Cardiac septum (tissue), 1 donor: ENCODE data around the gene TAAR9. TPM values are rescaled to one million over a fixed set of nuclear protein-coding genes. Genes with fewer than 3 reads are reported as not detected.
"Not testable (repeated sequence)": the region's sequence is repeated elsewhere in the genome, so short reads cannot be mapped to it uniquely, and the experiment has no call there.

ENCODE experiments used
- DNase-seq: peaks from one replicate; pipeline ENCODE4 v3.0.0-alpha.2; 2020; ENCODE audit warnings: low spot score
- intact Hi-C: fragments of 100-400 bp; cut with DNase I; formaldehyde crosslinking; loops from one replicate; pipeline ENCODE4 v1.14.0; 2022
- total RNA-seq: library from RNA; stranded (reverse); fragmentation: NEBNext Ultra II Directional; extraction: Animal tissue kit (Norgen Biotek cat#: 25700); gene quantifications from one replicate; pipeline ENCODE4 v1.2.1, GENCODE V29; 2021
- donor health status: DM: no; HTN: no; CAD: no.

TAAR9 gene
- total RNA-seq, 1 donor from 2014 or later: not detected

DNA sequence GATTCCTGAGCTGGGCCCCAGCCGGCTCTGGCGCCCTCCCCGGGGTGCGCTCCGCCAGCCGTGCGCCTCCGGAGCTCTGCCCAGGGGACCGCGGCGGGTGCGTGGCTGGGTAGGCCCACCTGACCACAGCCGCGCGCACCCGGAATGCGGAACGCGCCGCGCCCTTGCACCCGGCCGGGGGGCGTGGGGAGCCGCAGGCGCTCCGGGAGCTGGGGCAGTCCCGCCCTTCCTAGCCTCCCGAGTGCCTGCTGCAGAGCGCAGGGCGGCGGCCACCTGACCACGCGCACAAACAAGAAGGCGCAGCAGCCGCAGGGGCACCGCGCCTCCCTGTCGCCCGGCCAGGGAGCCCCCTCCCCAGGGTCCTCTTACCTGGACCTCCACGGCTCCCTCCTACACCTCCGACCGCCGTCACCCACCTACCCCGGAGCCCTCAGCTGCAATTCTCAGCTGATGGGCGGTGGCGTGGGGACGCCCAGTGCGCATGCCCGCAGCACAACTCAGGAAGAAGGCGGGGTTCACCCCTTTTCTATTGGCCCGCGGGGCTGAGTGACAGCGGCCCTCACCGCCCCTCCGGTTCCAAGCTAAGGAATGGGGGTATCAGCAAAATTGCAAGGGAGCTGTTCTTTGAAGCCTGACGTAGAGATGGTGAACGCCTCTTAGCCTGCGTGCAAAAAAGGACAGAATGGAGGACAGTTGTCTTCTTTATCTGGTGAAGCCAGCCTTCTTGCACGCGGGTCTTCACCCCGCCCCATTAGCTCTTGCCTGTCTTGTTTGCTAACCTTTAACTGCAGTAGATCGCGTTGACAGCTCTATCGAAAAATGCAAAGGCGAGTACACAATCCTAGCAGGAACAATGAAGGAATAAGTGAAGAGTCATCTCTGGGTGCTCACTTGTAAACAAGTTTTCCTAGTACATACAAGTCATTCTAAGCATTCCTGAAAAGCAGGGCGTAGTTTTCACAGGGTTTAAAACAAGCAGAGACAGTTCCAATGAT, 25.1 kb upstream of the TAAR9 start, which contains the start of gene STX7:
Gene STX7, minus strand, starts transcription at position 479 of the 995 bp plus-strand sequence. CDS start 9,586 bp downstream, outside the sequence.
- DNase-seq: peak; percentile 97
- intact Hi-C loops: no loop called here

DNA sequence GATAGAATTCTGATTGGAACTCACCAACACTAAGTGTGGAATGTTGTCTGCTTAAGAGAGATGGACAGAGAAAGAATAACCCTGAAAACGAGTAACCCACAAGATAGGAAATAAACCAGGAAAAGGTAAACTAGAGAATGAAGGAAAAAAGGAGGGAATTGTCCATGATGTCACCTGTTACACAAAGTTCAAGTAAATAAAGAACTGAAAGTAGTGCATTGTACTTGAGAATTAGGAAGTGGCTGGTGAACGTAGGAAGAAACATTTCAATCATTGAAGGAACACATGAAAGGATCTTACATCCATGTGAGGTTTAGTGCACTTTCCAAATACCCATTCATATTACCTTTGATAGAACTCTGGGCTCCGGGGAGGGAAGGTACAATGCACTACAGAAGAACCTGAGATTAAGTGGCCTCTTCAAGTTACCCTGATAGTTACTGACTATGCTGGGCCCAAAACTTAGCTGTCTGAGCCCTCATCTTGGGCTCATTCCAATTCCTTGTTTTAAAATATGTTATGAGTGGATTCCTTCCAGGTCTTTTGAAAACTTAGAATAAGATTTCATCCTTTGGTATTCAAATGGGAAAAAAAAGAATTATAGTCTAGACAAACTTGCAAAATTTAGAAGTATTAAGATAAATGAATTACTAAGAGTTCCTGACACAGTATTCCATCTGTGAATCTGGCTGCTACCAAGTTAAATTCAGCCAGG, 24.1 kb upstream of the TAAR9 start:
- no peak for DNase-seq
- intact Hi-C loops: no loop called here

DNA sequence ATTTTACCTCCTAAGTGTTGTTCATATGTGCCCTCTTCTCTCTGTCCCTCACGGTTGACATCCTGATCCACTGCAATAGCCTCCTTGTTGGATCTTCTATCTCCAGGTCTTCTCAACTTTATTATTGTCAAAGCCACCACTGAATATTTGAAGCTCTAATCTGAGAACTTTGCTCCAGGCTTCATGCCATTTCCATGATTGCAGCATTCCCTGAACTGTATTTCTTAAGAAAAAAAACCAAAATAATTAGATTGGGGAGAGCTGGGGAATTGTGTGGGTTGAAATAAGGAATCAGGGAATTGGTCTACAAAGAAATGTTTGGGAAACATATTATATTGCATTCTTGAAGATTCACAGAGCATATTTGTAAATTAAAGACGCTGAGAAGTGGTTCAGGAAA, 22.7 kb upstream of the TAAR9 start:
- intact Hi-C loops: no loop called here
- DNase-seq: no peak

- DNase-seq: no peak
- intact Hi-C loops: no loop called here
These were observed 17.1 kb upstream of the TAAR9 start for GRCh38 chr6:132520953-132521352.

DNA sequence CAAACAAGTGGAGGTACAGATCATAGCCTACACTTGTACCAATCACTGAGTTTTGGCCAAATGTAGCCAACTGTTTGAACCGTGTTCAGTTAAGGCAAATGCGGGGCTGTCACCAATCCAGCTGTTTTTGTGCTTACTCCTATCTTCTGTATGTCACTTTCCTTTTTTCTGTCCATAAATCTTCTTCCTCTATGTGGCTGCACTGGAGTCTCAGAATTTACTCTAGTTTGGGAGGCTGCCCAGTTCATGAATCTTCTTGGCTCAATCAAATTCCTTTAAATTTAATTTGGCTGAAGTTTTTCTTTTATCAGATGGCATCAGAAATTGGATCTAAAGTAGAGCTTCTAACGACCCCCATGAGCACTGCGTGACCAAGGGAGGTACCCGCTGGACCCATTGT, 13.4 kb upstream of the TAAR9 start:
- DNase-seq: no peak
- intact Hi-C loops: no loop called here

- no peak for DNase-seq
- intact Hi-C loops: no loop called here
These were observed 12.2 kb upstream of the TAAR9 start for GRCh38 chr6:132525866-132526265.

GRCh38 chr6:132526461-132526860, 11.6 kb upstream of the TAAR9 start:
- intact Hi-C loops: no loop called here
- DNase-seq: no peak

DNA sequence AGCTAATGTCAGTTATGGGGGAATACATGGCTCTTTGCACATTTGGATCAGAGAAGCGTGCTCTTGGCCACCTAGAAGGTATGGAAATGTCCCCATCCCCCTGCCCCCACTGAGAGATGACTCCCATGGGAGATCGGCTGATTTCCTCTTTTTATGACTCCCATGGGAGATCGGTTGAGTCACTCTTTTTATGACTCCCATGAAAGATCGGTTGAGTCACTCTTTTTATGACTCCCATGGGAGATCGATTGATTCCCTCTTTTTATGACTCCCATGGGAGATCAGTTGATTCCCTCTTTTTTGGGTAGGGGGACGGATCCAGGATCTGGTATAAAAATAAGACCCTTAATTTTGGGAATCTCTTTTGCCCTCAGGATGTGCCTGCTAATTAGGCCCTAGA, 10.3 kb upstream of the TAAR9 start:
- intact Hi-C loops: no loop called here

DNA sequence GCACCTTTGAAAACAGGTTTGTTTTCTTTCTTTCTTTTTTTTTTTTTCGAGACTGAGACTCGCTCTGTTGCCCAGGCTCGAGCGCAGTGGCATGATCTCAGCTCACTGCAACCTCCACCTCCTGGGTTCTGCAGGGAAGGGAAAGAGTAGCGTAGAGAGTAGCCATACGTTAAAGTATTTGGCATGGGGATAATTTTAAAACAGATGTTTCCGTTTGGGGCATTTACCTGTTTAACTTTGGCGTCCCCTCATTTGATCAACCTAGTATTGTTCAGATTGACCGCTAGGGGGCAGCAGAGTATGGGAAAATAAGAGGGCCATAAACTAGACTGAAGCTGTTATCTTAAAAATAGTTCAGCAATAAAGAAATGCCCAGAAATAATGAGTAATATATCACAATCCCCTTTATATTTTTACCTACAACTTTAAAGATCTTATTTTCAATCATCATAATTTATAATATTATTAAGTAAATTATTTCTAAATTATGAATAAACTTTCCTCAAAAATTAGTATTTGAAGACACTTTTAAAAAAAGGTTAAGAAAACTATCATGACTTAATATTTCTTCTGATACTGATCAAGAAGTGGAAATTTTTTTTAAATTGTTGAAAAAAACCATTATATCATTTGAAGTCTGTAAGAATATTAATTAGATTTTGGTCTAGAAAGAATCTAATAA, 7.6 kb upstream of the TAAR9 start:
- DNase-seq: no peak
- intact Hi-C loops: no loop called here

More for the DNA sequence above, 10.3 kb upstream of the TAAR9 start:
- no peak for DNase-seq

- intact Hi-C loops, DNase-seq: not testable (repeated sequence)
These were observed 3.5 kb upstream of the TAAR9 start for GRCh38 chr6:132534546-132534945.

DNA sequence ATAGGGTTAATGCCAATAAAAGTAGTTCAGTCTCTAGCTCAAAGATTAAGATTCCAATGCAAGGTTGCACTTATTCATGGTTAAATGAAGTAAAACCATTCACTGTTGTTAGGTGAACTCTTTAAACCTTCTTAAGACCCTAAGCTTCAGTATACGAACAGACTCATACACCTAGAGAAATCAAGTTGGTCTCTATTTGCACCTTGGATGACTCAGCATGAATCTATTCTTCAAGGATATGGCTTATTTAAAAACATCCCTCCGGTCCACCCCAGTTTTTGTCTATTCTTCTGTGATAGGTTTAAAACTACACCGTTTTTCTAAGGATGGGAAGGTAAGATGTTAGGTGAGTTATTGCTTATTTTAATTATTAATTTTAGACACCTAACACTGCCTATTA, 932 bp upstream of the TAAR9 start:
- DNase-seq: no peak
- intact Hi-C loops: no loop called here

- intact Hi-C loops: no loop called here
- no peak for DNase-seq
These were observed 6.7 kb downstream of the TAAR9 start for GRCh38 chr6:132544826-132545225.

GRCh38 chr6:132548746-132549463, 10.8 kb downstream of the TAAR9 start:
- intact Hi-C loops: no loop called here
- no peak for DNase-seq

GRCh38 chr6:132551214-132551613, 13.1 kb downstream of the TAAR9 start:
- intact Hi-C loops: no loop called here
- DNase-seq: no peak

- intact Hi-C loops: no loop called here
- DNase-seq: no peak
These were observed 14.3 kb downstream of the TAAR9 start, which contains the start of gene TAAR8 for GRCh38 chr6:132552372-132552771. TSS of gene TAAR8 (plus strand) at chr6:132552672. CDS start at chr6:132552693, 21 bp downstream.

DNA sequence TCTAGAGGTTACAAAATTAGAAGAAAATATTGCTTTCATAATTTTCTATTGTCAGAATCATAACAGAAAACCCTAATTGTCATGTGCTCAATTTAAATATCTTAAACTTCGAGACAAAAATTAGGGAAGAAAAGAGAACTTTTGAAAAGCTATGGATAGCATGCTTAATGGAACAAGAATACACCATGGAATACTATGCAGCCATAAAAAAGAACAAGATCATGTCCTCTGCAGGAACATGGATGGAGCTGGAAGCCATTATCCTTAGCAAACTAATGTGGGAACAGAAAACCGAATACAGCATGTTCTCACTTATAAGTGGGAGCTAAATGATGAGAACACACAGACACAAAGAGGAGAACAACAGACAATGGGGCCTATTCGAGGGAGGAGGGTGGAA, 22.0 kb downstream of the TAAR9 start:
- DNase-seq, intact Hi-C loops: not testable (repeated sequence)

DNA sequence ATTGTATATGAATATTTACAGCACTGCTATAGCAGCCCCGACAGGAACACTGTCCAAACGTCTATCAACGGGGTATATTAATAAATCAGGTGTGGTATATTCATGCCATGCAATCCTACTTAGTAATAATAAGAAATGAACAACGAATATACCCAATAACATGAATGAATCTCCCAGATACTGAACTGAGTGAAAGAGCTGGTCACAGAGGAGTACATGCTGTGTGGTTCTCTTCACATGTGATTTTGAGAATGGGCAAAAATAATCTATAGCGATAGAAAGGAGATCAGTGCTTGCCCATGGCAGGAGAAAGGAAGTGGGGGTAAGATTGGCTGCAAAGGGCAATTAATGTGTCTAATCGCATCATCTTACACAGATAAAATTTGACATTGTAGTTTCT, 28.3 kb downstream of the TAAR9 start:
- intact Hi-C loops: no loop called here
- DNase-seq: no peak

GRCh38 chr6:132567566-132567965, 29.5 kb downstream of the TAAR9 start:
- intact Hi-C loops: no loop called here
- no peak for DNase-seq

- intact Hi-C loops: no loop called here
- no peak for DNase-seq
These were observed 30.5 kb downstream of the TAAR9 start for GRCh38 chr6:132568611-132569010.
